Right hindlimb (tissue), 1 donor: ENCODE measurements around the gene GRID2.

ENCODE experiments used
- DNase-seq: peaks from one replicate; pipeline ENCODE4 v3.0.0-alpha.2; 2018

GRID2 gene

GRCh38 chr4:93718233-93718632 lies 1414.5 kb downstream of the GRID2 start:
- no peak for DNase-seq

- DNase-seq, result no peak
These were observed 1415.8 kb downstream of the GRID2 start for GRCh38 chr4:93719552-93719951.

DNA sequence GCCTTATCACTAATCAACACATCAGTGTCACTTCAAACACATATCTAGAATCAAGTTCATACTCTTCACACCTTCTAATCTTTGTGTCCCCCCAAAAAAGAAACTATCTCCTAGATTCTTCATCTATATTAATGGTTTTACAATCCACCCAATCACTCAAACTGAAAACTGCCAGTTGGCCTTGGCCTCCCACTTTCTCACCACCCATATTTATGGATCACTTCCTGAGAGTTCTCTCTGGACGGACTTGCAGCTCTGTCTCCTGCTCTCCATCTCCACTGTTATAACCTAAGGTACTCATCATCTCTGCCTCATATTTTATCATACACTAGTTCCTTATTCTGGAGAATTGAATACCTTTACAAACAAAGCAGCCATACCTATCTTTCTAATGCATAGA lies 1418.7 kb downstream of the GRID2 start:
- no peak for DNase-seq

- DNase-seq, result no peak
These were observed 1426.5 kb downstream of the GRID2 start for GRCh38 chr4:93730251-93730650.

GRCh38 chr4:93730760-93731159 lies 1427.0 kb downstream of the GRID2 start:
- peak; percentile 21 for DNase-seq

DNA sequence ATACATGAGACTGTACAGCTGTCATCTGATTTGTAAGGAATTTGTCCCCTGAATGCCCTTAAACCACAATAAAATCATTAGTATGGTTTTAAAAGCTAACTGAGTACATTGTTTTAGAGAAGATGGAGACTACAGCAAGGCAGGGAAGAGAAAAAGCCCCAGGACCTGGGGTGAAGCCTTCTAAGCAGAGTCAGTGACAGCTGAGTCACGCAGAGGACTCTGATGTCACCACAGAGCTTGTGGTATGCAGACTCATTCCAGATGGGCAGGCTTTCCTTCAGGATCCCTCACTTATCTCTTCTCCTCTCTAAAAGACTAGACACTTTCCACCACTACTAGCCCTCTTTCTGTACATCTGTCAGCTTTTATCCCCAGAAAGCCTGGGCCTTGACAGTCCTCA lies 1427.7 kb downstream of the GRID2 start:
- no peak for DNase-seq

DNA sequence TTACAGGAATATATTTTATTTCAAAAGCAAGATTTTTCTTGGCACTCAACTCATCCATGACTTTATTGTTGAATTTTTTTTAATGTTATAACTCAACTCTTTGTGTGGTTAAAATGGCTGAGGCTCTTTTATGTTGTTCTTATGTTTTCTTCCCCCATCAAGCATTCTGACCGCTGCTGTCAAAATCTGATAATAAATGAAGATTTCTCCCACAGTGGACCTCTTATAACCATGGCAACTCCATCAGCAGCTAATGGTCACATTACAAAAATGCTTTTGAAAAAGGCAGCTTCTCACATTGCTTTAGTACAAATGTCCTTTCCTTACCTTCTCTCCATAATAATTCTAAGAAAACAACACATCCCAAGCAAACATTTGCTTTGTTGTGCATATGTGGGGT lies 1428.7 kb downstream of the GRID2 start:
- no peak for DNase-seq

DNA sequence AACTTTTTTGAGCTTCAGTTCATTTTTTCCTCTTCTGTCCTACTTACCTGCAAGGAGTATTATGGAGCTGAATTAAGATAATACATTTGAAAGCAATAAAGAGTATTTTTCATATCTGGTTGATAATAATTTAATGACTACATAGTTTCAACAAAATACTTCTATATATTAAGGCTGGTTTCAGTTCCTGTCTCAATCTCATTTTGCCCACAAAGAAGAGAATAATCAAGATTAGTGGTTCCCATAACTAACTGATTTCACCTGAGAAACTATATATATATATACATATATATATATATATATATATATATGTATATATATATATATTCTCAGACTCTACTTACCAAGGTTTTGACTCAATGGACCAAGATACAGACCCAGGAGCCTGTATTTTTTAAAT lies 1437.1 kb downstream of the GRID2 start:
- DNase-seq, result no peak

- no peak for DNase-seq
These were observed 1439.3 kb downstream of the GRID2 start for GRCh38 chr4:93743022-93743421.

GRCh38 chr4:93743635-93744034 lies 1439.9 kb downstream of the GRID2 start:
- no peak for DNase-seq

- no peak for DNase-seq
These were observed 1441.2 kb downstream of the GRID2 start for GRCh38 chr4:93744961-93745360.

GRCh38 chr4:93746031-93746430 lies 1442.3 kb downstream of the GRID2 start:
- no peak for DNase-seq

- no peak for DNase-seq
These were observed 1443.5 kb downstream of the GRID2 start for GRCh38 chr4:93747220-93747619.

GRCh38 chr4:93748373-93749291 lies 1444.9 kb downstream of the GRID2 start:
- DNase-seq, result no peak

DNA sequence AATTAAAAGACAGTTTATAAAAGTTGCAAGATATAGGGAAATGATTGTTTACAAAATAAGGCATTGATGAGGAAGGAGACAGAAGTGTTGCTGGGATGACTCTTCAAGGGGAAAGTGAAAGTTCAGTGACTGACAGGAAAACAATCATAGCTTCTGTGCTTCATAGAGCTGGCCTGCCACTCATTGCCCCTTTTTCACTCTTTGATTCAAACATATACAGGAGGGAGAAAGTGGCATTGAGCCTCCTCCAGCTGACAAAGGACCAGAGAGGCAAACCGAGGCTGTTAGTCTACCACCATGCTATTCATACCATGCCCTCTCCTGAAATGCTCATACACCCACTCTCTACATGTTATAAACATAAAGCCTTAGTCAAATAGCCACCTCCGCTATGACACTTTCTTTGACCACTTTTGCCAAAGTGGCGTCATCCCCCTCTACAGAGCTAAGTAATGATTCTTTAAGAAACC lies 1445.6 kb downstream of the GRID2 start:
- no peak for DNase-seq

GRCh38 chr4:93751411-93751810 lies 1447.6 kb downstream of the GRID2 start:
- DNase-seq, result no peak

DNA sequence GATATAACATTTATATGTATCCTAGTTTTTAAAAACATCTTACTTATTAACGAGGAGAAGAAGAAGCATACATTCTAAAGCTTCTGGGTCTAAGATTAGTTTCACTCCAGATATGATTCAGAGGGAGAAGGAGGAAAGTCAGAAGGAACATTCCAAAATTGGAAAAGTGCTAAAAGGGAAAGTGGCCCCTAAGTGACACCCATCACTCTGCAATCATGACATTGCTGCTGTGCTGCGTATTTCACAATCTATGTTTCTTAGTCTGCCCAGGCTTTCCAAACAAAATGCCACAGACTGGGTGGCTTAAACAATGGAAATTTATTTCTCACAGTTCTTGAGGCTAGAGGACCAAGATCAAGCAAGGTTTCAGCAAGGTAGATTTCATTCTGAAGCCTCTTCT lies 1452.3 kb downstream of the GRID2 start:
- no peak for DNase-seq

DNA sequence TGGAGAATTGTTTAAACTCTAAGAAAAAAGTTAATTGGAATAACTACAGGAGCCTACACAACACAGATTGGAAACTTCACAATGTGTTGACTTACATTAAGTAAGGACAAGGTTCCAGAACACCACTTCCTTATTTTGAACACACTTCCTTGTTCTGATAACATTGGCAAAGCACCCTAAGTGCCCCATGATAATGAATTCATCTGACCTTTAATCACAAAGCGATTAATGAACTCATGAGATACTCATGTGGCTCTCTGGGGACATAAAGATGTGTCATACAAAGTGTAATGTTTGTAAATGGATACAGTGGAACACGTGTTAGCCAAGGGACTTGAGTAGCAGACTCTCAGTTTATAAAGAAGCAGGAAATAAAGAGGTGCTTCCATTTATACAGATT lies 1455.7 kb downstream of the GRID2 start:
- DNase-seq, result no peak

GRCh38 chr4:93760284-93760683 lies 1456.5 kb downstream of the GRID2 start:
- no peak for DNase-seq

GRCh38 chr4:93761286-93761685 lies 1457.5 kb downstream of the GRID2 start:
- no peak for DNase-seq

GRCh38 chr4:93764639-93765246 lies 1461.0 kb downstream of the GRID2 start:
- no peak for DNase-seq

GRCh38 chr4:93767917-93768316 lies 1464.2 kb downstream of the GRID2 start:
- no peak for DNase-seq

DNA sequence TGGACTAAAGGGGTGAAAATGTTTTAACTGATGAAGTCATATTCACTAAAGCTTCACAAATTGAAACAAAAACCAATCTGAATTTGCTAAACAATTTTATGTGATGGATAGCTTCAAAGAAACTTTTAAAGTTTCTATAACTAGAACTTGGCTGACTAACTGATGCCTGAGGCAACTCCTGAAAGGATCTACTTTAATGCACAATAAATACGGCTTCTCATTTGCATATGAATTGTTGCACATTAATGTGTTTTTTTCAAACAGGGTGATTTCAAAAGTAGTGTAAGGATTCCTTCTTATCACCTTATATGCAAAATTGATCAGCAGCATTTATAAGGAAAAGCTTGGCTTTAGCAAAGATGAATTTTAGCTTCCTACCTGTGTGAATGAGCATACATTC lies 1466.4 kb downstream of the GRID2 start:
- no peak for DNase-seq

GRCh38 chr4:93771640-93772411 lies 1468.1 kb downstream of the GRID2 start:
- no peak for DNase-seq
